Epidermal melanocyte (primary cell): ENCODE results near the gene USP35.
A peak's percentile ranks its signal among the peaks of the same experiment; 100 is the strongest.

Source experiments
- DNase-seq: peaks from one replicate; pipeline ENCODE4 v3.0.0; 2011; ENCODE audit warnings: low spot score; ENCODE audit not compliant: insufficient read length

The USP35 gene, protein sequence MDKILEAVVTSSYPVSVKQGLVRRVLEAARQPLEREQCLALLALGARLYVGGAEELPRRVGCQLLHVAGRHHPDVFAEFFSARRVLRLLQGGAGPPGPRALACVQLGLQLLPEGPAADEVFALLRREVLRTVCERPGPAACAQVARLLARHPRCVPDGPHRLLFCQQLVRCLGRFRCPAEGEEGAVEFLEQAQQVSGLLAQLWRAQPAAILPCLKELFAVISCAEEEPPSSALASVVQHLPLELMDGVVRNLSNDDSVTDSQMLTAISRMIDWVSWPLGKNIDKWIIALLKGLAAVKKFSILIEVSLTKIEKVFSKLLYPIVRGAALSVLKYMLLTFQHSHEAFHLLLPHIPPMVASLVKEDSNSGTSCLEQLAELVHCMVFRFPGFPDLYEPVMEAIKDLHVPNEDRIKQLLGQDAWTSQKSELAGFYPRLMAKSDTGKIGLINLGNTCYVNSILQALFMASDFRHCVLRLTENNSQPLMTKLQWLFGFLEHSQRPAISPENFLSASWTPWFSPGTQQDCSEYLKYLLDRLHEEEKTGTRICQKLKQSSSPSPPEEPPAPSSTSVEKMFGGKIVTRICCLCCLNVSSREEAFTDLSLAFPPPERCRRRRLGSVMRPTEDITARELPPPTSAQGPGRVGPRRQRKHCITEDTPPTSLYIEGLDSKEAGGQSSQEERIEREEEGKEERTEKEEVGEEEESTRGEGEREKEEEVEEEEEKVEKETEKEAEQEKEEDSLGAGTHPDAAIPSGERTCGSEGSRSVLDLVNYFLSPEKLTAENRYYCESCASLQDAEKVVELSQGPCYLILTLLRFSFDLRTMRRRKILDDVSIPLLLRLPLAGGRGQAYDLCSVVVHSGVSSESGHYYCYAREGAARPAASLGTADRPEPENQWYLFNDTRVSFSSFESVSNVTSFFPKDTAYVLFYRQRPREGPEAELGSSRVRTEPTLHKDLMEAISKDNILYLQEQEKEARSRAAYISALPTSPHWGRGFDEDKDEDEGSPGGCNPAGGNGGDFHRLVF

GRCh38 chr11:78188286-78189173 is at the start of gene USP35, which contains the start of gene KCTD21:
Gene USP35, plus strand, starts transcription at chr11:78188919. Its CDS starts 7,327 bp downstream, at chr11:78196246.
Gene KCTD21, minus strand, starts transcription at chr11:78188626. Its CDS starts 14,072 bp downstream, at chr11:78174554.
- DNase-seq = peak; percentile 98

GRCh38 chr11:78139422-78140391 is 49.0 kb upstream of the USP35 start, which contains the start of gene ALG8:
Gene ALG8, minus strand, starts transcription at chr11:78139626. Its CDS starts 38 bp downstream, at chr11:78139588.
- peak; percentile 98 for DNase-seq

DNA sequence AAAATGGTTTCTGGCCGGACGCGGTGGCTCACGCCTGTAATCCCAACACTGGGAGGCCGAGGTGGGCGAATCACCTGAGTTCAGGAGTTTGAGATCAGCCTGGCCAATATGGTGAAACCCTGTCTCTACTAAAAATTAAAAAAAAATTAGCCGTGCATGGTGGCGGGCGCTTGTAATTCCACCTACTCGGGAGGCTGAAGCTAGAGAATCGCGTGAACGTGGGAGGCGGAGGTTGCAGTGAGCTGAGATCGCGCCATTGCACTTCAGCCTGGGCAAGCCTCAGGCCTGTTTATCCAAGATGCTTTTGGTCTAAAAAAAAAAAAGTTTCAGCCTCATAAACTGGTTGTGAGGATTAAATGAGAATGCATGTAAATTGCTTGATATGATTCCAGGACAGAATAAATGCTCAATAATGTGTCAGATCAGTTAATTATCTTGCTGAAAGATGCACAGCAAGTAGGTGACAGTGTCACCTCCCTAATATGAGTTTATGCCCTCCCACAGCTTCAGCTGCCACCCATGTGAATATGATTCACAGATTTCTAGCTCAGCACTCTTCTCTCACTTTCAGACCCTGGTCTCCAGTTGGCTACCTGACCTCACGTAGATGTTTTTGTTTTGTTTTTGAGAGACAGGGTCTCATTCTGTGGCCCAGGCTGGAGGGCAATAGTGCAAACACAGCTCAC is 48.2 kb upstream of the USP35 start:
- DNase-seq = no peak

DNA sequence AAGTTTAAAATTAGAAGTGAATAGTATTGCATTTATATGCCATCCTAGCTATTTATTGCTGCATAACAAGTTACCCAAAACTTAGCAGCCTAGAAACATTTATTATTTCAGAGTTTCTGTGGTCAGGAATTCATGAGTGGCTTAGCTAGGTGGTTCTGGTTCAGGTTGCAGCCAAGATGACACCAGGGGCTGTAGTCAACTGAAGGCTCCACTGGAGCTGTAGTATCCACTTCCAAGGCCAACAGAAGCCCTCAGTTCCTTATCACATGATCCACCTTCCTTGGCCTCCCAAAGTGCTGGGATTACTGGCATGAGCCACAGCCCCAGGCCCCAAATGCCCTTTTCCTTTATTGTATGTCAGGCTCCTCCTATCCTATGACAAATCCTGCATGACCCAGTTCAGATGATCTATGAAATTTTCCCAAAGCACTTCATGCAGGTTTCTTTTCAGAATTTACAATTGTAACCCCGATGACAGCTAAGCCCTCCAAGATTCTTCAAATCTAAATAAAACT is 43.2 kb upstream of the USP35 start:
- no peak for DNase-seq

DNA sequence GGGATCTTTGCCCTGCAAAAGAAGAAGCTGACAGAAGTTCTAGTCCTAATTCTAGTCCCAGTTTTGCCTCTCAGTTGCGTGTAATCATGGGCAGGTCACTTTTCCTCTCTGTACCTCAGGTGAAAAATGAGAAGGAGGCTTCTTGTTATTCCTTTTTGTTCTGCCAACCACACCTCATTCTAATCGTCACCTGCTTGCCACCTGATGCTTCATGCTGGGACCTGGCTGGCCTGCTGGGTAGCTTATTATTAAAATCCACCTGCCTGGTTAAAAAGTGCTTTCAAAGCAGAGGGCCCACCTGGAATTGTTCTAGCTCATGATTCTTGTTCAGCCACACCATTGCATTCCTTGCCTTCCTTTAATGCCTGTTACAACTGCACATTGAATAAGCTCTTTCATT is 40.9 kb upstream of the USP35 start:
- DNase-seq = no peak

DNA sequence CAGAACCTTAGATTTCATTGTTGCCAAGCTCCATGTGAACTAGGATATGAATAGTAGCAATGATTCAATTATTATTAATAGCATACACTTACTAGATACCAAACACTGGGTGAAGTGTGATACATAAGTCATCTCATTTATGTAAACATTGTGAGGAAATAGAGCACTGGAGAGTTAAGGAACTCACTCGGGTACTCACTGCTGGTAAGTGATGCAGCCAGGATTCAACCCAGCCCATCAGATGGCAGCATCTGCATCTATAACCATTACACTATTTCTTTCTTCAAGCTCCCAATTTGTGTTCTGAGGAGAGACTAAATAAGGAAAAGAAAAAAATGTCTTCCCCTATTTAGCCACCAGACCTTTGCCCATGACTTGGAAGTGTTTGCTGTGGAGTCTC is 39.1 kb upstream of the USP35 start:
- no peak for DNase-seq

DNA sequence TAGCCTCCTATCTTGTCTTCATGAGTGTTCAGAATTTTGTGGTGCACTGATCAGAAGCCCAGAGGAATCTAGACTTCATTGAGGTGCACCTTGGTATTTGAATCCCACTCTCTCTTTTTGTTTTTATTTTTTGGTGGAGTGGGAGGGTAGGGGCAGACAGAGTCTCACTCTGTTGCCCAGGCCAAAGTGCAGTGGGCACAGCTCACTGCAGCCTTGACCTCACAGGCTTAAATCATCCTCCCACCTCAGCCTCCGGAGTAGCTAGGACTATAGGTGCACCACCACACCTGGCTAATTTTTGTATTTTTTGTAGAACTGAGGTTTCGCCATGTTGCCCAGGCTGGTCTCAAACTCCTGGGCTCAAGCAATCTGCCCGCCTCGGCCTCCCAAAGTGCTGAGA is 38.4 kb upstream of the USP35 start:
- no peak for DNase-seq

GRCh38 chr11:78150754-78151153 is 38.0 kb upstream of the USP35 start:
- no peak for DNase-seq

DNA sequence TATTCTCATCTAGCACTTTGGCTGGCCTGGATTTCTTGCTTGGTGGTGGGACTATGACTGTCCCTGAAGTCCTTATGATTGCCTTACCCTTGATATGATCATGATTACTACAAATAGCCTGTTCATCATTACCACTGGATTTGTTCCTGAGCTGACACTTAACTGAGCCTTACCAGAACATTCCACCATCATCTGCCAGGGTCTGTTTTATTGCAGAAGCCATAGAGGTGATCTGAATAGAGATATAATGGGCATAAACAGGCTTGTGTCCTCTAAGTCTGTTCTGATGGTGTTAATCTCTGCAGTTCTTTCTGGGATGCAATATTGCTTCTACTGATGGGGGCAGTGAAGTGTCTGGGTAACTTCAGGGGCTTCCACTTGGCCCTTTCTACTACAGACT is 36.9 kb upstream of the USP35 start:
- no peak for DNase-seq

GRCh38 chr11:78156127-78156844 is 32.4 kb upstream of the USP35 start:
- DNase-seq = no peak

DNA sequence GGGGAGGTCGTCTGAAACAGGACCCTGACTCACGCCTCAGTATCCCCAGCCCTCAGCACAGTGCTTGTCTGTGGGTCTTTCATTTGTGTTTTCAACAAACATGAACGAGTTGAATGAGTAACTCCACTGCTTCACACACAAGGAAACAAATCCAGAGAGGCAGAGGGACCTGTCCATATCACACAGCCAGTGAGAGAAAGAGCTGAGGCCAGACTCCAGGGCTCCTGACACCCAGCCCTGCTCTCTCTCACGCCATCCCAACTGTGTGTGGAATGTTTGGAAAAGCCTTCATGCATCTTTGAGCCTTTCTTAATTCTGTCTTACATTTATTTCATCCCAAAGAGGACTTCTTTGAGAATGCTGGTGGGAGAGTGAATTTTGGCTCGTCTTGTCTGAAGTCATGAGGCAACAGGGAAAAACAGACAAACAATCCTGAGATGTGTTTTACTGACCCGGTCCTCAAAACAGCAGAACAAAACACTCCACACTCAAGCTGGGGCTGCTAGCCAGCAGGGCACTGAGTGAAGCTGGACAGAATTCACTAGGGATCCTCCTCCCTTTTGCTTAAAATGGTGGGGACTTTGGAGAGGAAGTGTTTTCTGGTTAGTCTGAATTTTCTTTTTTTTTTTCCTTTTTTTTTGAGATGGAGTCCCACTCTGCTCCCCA is 29.6 kb upstream of the USP35 start:
- DNase-seq = no peak

GRCh38 chr11:78160557-78160956 is 28.2 kb upstream of the USP35 start:
- no peak for DNase-seq

GRCh38 chr11:78161346-78161745 is 27.4 kb upstream of the USP35 start:
- no peak for DNase-seq

DNA sequence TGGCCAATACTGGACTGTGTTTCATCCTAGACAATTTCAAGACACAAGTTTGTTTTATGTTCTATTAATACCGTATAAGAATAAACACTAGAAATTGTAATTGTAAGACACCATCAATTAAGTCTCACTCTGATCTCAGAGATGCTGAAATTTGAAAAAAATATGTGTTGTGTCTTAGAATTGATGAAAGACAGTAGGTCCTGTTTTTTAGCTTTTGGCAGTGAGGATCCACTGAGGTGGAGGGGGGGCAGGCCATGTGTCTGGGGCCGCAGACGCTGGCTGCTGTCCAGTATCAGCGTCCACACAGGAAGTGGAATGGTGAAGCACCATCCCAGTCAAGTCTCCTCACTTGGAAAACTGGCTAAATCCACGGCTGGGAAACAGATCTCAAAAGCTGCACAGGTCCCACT is 26.8 kb upstream of the USP35 start:
- peak; percentile 36 for DNase-seq

- DNase-seq = no peak
These were observed 24.9 kb upstream of the USP35 start for GRCh38 chr11:78163828-78164227.

- no peak for DNase-seq
These were observed 24.2 kb upstream of the USP35 start for GRCh38 chr11:78164471-78164870.

DNA sequence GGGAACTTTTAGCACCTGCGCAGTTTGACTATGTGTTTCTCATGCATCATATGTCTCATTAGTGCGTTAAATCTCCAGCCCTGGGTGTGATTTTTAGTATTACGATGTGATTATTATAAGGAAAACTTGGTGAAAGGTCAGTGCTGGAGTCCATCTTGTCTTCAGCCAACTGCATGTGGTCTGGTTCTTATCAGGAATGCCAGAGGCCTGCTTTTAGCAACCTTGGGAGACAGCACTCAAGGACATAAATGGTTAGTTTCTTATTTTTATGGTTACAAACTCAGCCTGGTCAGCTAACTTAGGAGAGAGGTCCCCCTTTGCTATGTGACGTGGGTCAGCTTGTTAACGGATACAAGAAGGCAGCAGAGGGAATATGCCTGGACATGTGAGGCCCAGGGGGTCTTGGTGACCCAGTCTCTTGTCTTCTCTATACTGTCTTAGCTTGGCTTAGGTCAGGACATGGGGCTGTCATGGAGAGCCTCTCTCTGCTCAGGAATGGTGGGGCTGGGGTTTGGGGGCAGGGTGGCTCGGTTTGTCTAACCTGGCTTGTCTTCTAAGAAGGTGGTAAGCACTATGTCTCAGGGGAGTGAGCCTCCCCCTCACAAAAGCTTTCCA is 21.8 kb upstream of the USP35 start:
- no peak for DNase-seq
